ENCODE results near the gene PLXNB3. TPM values are rescaled to one million over a fixed set of nuclear protein-coding genes. Genes with fewer than 3 reads are reported as not detected.

Gene PLXNB3
- polyA plus RNA-seq, 2 donors, result 5.1 to 12.4 TPM

GRCh38 chrX:153786669-153787068 is 22.6 kb downstream of the PLXNB3 start:
- Histone ChIP-seq H3K27me3 (ENCODE audit: control insufficient read depth in 1 of 2, insufficient read depth in 2 of 2, low read length in 2 of 2) (no peaks in the 10 kb centered on the region), H3K4me1 (ENCODE audit: control insufficient read depth in 2 of 2, insufficient read depth in 2 of 2, low read length in 1 of 2) (peaks cover 0 to 8% of the 10 kb centered on the region in 2 donors), H3K4me3 (ENCODE audit: low read depth in 1 of 2, low read length in 2 of 2) (no peak overlapping the region), H3K9me3 (ENCODE audit: control insufficient read depth in 2 of 2, insufficient read depth in 1 of 2, low read depth in 1 of 2, low read length in 1 of 2) (no peaks in the 10 kb centered on the region), H3K36me3 (ENCODE audit: control insufficient read depth in 2 of 2, insufficient read depth in 2 of 2, low read length in 1 of 2) (peaks cover 0 to 38% of the 10 kb centered on the region in 2 donors), H3K27ac (ENCODE audit: low read depth in 2 of 2, low read length in 1 of 2) (no peak overlapping the region)
- 74 to 84% methylated on average over 15 of the region's 15 CpGs for WGBS, 2 donors

- no peak overlapping the region for H3K27ac ChIP-seq (ENCODE audit: low read depth in 2 of 2, low read length in 1 of 2)
- no peak overlapping the region for H3K4me3 ChIP-seq (ENCODE audit: low read depth in 1 of 2, low read length in 2 of 2)
- 88 to 95% methylated on average over 12 of the region's 12 CpGs for WGBS, 2 donors
- H3K4me1 ChIP-seq (ENCODE audit: control insufficient read depth in 2 of 2, insufficient read depth in 2 of 2, low read length in 1 of 2), result peaks cover 0 to 13% of the 10 kb centered on the region in 2 donors
- no peaks in the 10 kb centered on the region for H3K9me3 ChIP-seq (ENCODE audit: control insufficient read depth in 2 of 2, insufficient read depth in 1 of 2, low read depth in 1 of 2, low read length in 1 of 2)
- peaks cover 0 to 36% of the 10 kb centered on the region in 2 donors for H3K36me3 ChIP-seq (ENCODE audit: control insufficient read depth in 2 of 2, insufficient read depth in 2 of 2, low read length in 1 of 2)
- no peaks in the 10 kb centered on the region for H3K27me3 ChIP-seq (ENCODE audit: control insufficient read depth in 1 of 2, insufficient read depth in 2 of 2, low read length in 2 of 2)
These were observed 25.6 kb downstream of the PLXNB3 start for GRCh38 chrX:153789654-153790053.

GRCh38 chrX:153791104-153791852 is 27.2 kb downstream of the PLXNB3 start:
- no peaks in the 10 kb centered on the region for H3K27me3 ChIP-seq (ENCODE audit: control insufficient read depth in 1 of 2, insufficient read depth in 2 of 2, low read length in 2 of 2)
- 63 to 73% methylated on average over 17 of the region's 17 CpGs for WGBS, 2 donors
- H3K4me3 ChIP-seq (ENCODE audit: low read depth in 1 of 2, low read length in 2 of 2), result no peak overlapping the region
- peaks cover 0 to 26% of the 10 kb centered on the region in 2 donors for H3K36me3 ChIP-seq (ENCODE audit: control insufficient read depth in 2 of 2, insufficient read depth in 2 of 2, low read length in 1 of 2)
- H3K4me1 ChIP-seq (ENCODE audit: control insufficient read depth in 2 of 2, insufficient read depth in 2 of 2, low read length in 1 of 2), result peaks cover 0 to 21% of the 10 kb centered on the region in 2 donors
- H3K9me3 ChIP-seq (ENCODE audit: control insufficient read depth in 2 of 2, insufficient read depth in 1 of 2, low read depth in 1 of 2, low read length in 1 of 2), result no peaks in the 10 kb centered on the region
- H3K27ac ChIP-seq (ENCODE audit: low read depth in 2 of 2, low read length in 1 of 2), result no peak overlapping the region

GRCh38 chrX:153792368-153792767 is 28.3 kb downstream of the PLXNB3 start:
- Histone ChIP-seq H3K9me3 (ENCODE audit: control insufficient read depth in 2 of 2, insufficient read depth in 1 of 2, low read depth in 1 of 2, low read length in 1 of 2) (peaks cover 0 to 3% of the 10 kb centered on the region in 2 donors), H3K36me3 (ENCODE audit: control insufficient read depth in 2 of 2, insufficient read depth in 2 of 2, low read length in 1 of 2) (peaks cover 0 to 23% of the 10 kb centered on the region in 2 donors), H3K27ac (ENCODE audit: low read depth in 2 of 2, low read length in 1 of 2) (no peak overlapping the region)

DNA sequence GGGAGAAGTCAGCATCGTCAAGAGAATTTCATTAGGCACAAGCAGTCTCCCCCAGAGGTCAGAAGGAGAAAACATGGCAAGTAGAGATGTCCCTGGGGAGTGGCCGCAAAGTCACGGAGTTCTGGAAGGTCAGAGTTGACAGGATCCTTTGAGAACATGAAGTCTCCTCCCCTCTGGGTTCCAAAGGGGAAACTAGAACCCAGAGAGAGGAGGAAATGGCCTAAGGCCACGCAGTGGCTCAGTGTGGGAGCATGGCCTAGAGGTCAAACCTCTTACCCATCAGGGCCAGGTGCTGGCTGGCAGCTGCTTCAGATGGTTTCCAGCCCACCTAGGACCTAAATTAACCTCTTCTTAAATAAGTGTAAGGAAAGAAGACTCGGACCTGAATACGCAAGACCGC is 29.2 kb downstream of the PLXNB3 start:
- H3K27me3 ChIP-seq (ENCODE audit: control insufficient read depth in 1 of 2, insufficient read depth in 2 of 2, low read length in 2 of 2), result no peaks in the 10 kb centered on the region
- WGBS, 2 donors, result 12 to 45% methylated on average over 7 of the region's 7 CpGs
- peaks cover 0 to 23% of the 10 kb centered on the region in 2 donors for H3K36me3 ChIP-seq (ENCODE audit: control insufficient read depth in 2 of 2, insufficient read depth in 2 of 2, low read length in 1 of 2)
- peak overlapping the region; percentile 94 to 98 for H3K27ac ChIP-seq (ENCODE audit: low read depth in 2 of 2, low read length in 1 of 2)
- H3K4me3 ChIP-seq (ENCODE audit: low read depth in 1 of 2, low read length in 2 of 2), result peak overlapping the region; percentile 53 to 85
- peaks cover 0 to 21% of the 10 kb centered on the region in 2 donors for H3K4me1 ChIP-seq (ENCODE audit: control insufficient read depth in 2 of 2, insufficient read depth in 2 of 2, low read length in 1 of 2)
- peaks cover 0 to 3% of the 10 kb centered on the region in 2 donors for H3K9me3 ChIP-seq (ENCODE audit: control insufficient read depth in 2 of 2, insufficient read depth in 1 of 2, low read depth in 1 of 2, low read length in 1 of 2)

More at GRCh38 chrX:153792368-153792767, 28.3 kb downstream of the PLXNB3 start:
- 85 to 92% methylated on average over 6 of the region's 6 CpGs for WGBS, 2 donors
- Histone ChIP-seq H3K27me3 (ENCODE audit: control insufficient read depth in 1 of 2, insufficient read depth in 2 of 2, low read length in 2 of 2) (no peaks in the 10 kb centered on the region), H3K4me3 (ENCODE audit: low read depth in 1 of 2, low read length in 2 of 2) (no peak overlapping the region), H3K4me1 (ENCODE audit: control insufficient read depth in 2 of 2, insufficient read depth in 2 of 2, low read length in 1 of 2) (peaks cover 0 to 21% of the 10 kb centered on the region in 2 donors)

DNA sequence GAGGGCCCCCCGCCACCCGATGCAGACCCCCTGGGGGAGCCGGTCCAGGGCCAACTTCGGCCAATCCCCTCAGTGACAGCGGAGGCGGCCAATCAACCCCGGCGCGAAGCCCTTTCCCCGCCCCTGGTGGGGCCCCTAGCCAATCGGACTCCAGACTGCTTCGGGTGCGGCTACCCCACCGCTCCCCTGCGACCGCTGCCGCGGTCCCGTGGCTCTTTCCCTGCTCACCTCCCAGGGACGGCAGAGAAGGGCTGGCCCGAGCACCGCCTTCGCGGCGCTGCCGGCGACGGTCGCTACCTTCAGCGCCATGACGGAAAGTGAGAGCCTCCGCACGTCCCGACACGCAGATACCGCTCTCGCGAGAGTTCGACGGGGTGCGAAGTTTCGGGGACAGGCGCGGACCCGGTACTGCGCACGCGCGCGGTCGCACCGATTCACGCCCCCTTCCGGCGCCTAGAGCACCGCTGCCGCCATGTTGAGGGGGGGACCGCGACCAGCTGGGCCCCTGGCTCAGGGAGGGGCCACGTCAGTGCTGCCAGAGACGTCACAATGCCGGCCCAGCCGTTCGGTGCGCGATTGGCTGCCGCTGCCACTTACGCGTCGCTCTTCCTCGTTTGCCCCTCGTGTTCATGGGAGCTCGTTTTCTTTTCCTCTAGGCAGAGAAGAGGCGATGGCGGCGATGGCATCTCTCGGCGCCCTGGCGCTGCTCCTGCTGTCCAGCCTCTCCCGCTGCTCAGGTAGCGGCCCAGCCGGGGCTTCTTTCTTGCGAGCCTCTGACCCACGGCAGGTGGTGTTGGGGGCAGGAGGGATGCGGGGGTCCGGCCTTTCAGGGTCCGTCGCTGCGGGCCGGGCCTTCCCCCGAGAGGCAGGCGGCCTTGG is 30.2 kb downstream of the PLXNB3 start, which contains the start of the genes IDH3G and SSR4:
Gene IDH3G (minus strand): TSS at position 358 of the 879 bp plus-strand sequence. CDS start 49 bp downstream, at position 309.
Gene SSR4 (plus strand): TSS at position 651 of the 879 bp plus-strand sequence. CDS start 20 bp downstream, at position 671.
- H3K9me3 ChIP-seq (ENCODE audit: control insufficient read depth in 2 of 2, insufficient read depth in 1 of 2, low read depth in 1 of 2, low read length in 1 of 2), result peaks cover 0 to 3% of the 10 kb centered on the region in 2 donors
- no peaks in the 10 kb centered on the region for H3K27me3 ChIP-seq (ENCODE audit: control insufficient read depth in 1 of 2, insufficient read depth in 2 of 2, low read length in 2 of 2)
- peak within 1 kb of the TSS; percentile 94 to 98 for H3K27ac ChIP-seq (ENCODE audit: low read depth in 2 of 2, low read length in 1 of 2)
- WGBS, 2 donors, result 1 to 30% methylated on average over 75 to 92 of the region's 92 CpGs
- peaks cover 0 to 28% of the 10 kb centered on the region in 2 donors for H3K36me3 ChIP-seq (ENCODE audit: control insufficient read depth in 2 of 2, insufficient read depth in 2 of 2, low read length in 1 of 2)
- H3K4me1 ChIP-seq (ENCODE audit: control insufficient read depth in 2 of 2, insufficient read depth in 2 of 2, low read length in 1 of 2), result peaks cover 0 to 21% of the 10 kb centered on the region in 2 donors
- H3K4me3 ChIP-seq (ENCODE audit: low read depth in 1 of 2, low read length in 2 of 2), result peak within 1 kb of the TSS; percentile 55 to 85

GRCh38 chrX:153794897-153795816 is 31.1 kb downstream of the PLXNB3 start:
- peaks cover 0 to 21% of the 10 kb centered on the region in 2 donors for H3K4me1 ChIP-seq (ENCODE audit: control insufficient read depth in 2 of 2, insufficient read depth in 2 of 2, low read length in 1 of 2)
- no peaks in the 10 kb centered on the region for H3K27me3 ChIP-seq (ENCODE audit: control insufficient read depth in 1 of 2, insufficient read depth in 2 of 2, low read length in 2 of 2)
- peaks cover 0 to 20% of the 10 kb centered on the region in 2 donors for H3K36me3 ChIP-seq (ENCODE audit: control insufficient read depth in 2 of 2, insufficient read depth in 2 of 2, low read length in 1 of 2)
- H3K27ac ChIP-seq (ENCODE audit: low read depth in 2 of 2, low read length in 1 of 2), result peak overlapping the region; percentile 59 to 89
- H3K4me3 ChIP-seq (ENCODE audit: low read depth in 1 of 2, low read length in 2 of 2), result peak overlapping the region; percentile 55 to 85
- 5 to 35% methylated on average over 47 of the region's 47 CpGs for WGBS, 2 donors
- peaks cover 0 to 3% of the 10 kb centered on the region in 2 donors for H3K9me3 ChIP-seq (ENCODE audit: control insufficient read depth in 2 of 2, insufficient read depth in 1 of 2, low read depth in 1 of 2, low read length in 1 of 2)

GRCh38 chrX:153797415-153798015 is 33.5 kb downstream of the PLXNB3 start:
- Histone ChIP-seq H3K27ac (ENCODE audit: low read depth in 2 of 2, low read length in 1 of 2) (no peak overlapping the region), H3K36me3 (ENCODE audit: control insufficient read depth in 2 of 2, insufficient read depth in 2 of 2, low read length in 1 of 2) (peaks cover 0 to 20% of the 10 kb centered on the region in 2 donors), H3K9me3 (ENCODE audit: control insufficient read depth in 2 of 2, insufficient read depth in 1 of 2, low read depth in 1 of 2, low read length in 1 of 2) (peaks cover 0 to 3% of the 10 kb centered on the region in 2 donors), H3K4me3 (ENCODE audit: low read depth in 1 of 2, low read length in 2 of 2) (no peak overlapping the region), H3K27me3 (ENCODE audit: control insufficient read depth in 1 of 2, insufficient read depth in 2 of 2, low read length in 2 of 2) (no peaks in the 10 kb centered on the region), H3K4me1 (ENCODE audit: control insufficient read depth in 2 of 2, insufficient read depth in 2 of 2, low read length in 1 of 2) (peaks cover 0 to 13% of the 10 kb centered on the region in 2 donors)
- 90 to 92% methylated on average over 13 to 15 of the region's 15 CpGs for WGBS, 2 donors

Measured in esophagus (tissue), 2 donors.